Measurements from ENCODE around the gene PIAS4. TPM values are rescaled to one million over a fixed set of nuclear protein-coding genes. Genes with fewer than 3 reads are reported as not detected.

The PIAS4 gene
- total and polyA plus RNA-seq, 10 of the 15 experiments (the other 5 are each of a cell fraction or from before 2014, with no cell fraction given) = 0.13 to 25.1 (median 11.3) TPM

GRCh38 chr19:4077800-4078684 lies 70.5 kb downstream of the PIAS4 start (continued):
- no peak for TF ChIP-seq BCLAF1 (IDR thresholded peaks at IDR 0.05)
- peak; percentile 27 to 33; a peak in 1 of 4 replicates for TF ChIP-seq BHLHE40 (IDR thresholded peaks at IDR 0.05; ENCODE audit: borderline replicate concordance in 1 of 2, low read depth in 2 of 2, low read length in 1 of 2)
- TF ChIP-seq BCL11A (IDR thresholded peaks at IDR 0.05; ENCODE audit: low read depth, low read length) = no peak
- TF ChIP-seq EGR1 (IDR thresholded peaks at IDR 0.05; ENCODE audit: borderline replicate concordance in 1 of 2, low read depth in 2 of 2, low read length in 2 of 2) = peak in 1 of 2 experiments; percentile 94; a peak in 2 of 3 replicates
- peak; percentile 28 for TF ChIP-seq SP1 (IDR thresholded peaks at IDR 0.05; ENCODE audit: low read depth, low read length)
- TF ChIP-seq NR2F1 (conservative IDR thresholded peaks at IDR 0.05) = peak; percentile 98
- TF ChIP-seq MEF2B (IDR thresholded peaks at IDR 0.05; ENCODE audit: partially characterized antibody, poor library complexity, severe bottlenecking) = peak; percentile 29
- peak in 1 of 2 experiments; percentile 10; a peak in 1 of 4 replicates for TF ChIP-seq EP300 (IDR thresholded peaks at IDR 0.05; ENCODE audit: borderline replicate concordance in 1 of 2, control insufficient read depth in 1 of 2, low read depth in 2 of 2, low read length in 2 of 2)
- TF ChIP-seq MLLT1 (IDR thresholded peaks at IDR 0.05) = 0 out of 2 replicates have a peak, but pooled peaks have one; percentile 11
- peak; percentile 38; the same call in 1 of the 2 replicates for TF ChIP-seq CREB1 (IDR thresholded peaks at IDR 0.05; ENCODE audit: low read depth)
- peak; percentile 93 for TF ChIP-seq MXI1 (IDR thresholded peaks at IDR 0.05; ENCODE audit: low read depth, low read length)
- TF ChIP-seq TAF1 (IDR thresholded peaks at IDR 0.05; ENCODE audit: borderline replicate concordance, low read depth, low read length) = peak; percentile 51; the same call in 1 of the 2 replicates
- peak; percentile 62 to 77; a peak in 3 of 4 replicates for TF ChIP-seq SRF (IDR thresholded peaks at IDR 0.05; ENCODE audit: low read depth in 2 of 2, low read length in 2 of 2)
- 0 out of 2 replicates have a peak, but pooled peaks have one; percentile 27 for TF ChIP-seq CHD2 (IDR thresholded peaks at IDR 0.05; ENCODE audit: borderline replicate concordance, low read depth, low read length)
- TF ChIP-seq TCF12 (IDR thresholded peaks at IDR 0.05; ENCODE audit: low read depth, low read length) = no peak
- peak; percentile 40; the same call in 1 of the 2 replicates for TF ChIP-seq RAD51 (IDR thresholded peaks at IDR 0.05)
- 0 out of 2 replicates have a peak, but pooled peaks have one; percentile 45 for TF ChIP-seq TBL1XR1 (IDR thresholded peaks at IDR 0.05; ENCODE audit: low read depth, low read length)
- peak; percentile 47; the same call in 1 of the 2 replicates for TF ChIP-seq POLR2A (IDR thresholded peaks at IDR 0.05; ENCODE audit: low read depth, low read length)
- TF ChIP-seq, protein P1, sequence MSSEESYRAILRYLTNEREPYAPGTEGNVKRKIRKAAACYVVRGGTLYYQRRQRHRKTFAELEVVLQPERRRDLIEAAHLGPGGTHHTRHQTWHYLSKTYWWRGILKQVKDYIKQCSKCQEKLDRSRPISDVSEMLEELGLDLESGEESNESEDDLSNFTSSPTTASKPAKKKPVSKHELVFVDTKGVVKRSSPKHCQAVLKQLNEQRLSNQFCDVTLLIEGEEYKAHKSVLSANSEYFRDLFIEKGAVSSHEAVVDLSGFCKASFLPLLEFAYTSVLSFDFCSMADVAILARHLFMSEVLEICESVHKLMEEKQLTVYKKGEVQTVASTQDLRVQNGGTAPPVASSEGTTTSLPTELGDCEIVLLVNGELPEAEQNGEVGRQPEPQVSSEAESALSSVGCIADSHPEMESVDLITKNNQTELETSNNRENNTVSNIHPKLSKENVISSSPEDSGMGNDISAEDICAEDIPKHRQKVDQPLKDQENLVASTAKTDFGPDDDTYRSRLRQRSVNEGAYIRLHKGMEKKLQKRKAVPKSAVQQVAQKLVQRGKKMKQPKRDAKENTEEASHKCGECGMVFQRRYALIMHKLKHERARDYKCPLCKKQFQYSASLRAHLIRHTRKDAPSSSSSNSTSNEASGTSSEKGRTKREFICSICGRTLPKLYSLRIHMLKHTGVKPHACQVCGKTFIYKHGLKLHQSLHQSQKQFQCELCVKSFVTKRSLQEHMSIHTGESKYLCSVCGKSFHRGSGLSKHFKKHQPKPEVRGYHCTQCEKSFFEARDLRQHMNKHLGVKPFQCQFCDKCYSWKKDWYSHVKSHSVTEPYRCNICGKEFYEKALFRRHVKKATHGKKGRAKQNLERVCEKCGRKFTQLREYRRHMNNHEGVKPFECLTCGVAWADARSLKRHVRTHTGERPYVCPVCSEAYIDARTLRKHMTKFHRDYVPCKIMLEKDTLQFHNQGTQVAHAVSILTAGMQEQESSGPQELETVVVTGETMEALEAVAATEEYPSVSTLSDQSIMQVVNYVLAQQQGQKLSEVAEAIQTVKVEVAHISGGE (CRISPR knock-in tag; IDR thresholded peaks at IDR 0.05) = no peak
- peak in 1 of 2 experiments; percentile 75; a peak in 1 of 4 replicates for TF ChIP-seq ETV6 (conservative IDR thresholded peaks at IDR 0.05 in 1 of 2, IDR thresholded peaks at IDR 0.05 in 1 of 2; ENCODE audit: borderline replicate concordance in 1 of 2, low read depth in 1 of 2)
- peak; percentile 74 for TF ChIP-seq EED (IDR thresholded peaks at IDR 0.05; ENCODE audit: low read depth)
